ENCODE measurements around the gene YJEFN3. TPM values are rescaled to one million over a fixed set of nuclear protein-coding genes. Genes with fewer than 3 reads are reported as not detected.

YJEFN3 gene
- total RNA-seq, 1 donor from 2014 or later, result 2.1 TPM

DNA sequence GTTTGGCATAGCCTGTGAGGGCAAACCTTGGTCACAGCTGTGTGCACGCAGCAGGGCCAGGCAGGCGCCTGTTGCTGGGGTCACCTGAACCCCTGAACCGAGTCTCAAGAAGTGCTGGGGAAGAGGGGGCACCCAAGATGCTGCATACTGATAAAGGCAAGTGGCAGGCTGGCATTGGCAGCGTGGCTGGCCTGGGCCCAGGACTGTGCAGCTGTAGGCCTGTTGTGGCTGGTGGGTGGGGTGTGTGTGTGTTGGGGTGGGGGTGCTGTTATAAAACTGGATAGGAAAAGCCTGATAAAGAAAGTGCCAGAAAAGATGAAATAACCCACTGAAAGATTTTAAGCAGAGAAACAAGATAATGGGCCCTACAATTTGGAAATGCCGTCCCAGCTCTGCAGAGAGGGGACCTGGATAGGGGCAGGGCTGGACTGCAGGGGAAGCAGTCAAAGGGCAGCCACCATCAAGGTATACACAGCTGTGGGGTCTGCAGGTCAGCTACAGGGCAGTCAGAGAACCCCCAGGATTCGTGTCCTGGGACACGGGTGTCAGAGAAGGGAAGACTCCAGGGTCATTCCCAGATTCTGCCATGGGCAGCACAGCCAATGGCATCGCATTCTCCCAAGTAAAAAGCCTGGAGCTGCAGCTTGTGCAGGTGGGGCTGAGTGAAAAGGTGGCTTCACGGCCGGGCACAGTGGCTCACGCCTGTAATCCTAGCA is 42.5 kb downstream of the YJEFN3 start:
- TF ChIP-seq CTCF (IDR thresholded peaks at IDR 0.05; ENCODE audit: insufficient read depth, low read length, poor library complexity, severe bottlenecking), result no peak
- Histone ChIP-seq H3K4me3 (ENCODE audit: low read depth, low read length) (no peak overlapping the region), H3K36me3 (ENCODE audit: control insufficient read depth, insufficient read depth, low read length) (no peaks in the 10 kb centered on the region), H3K27me3 (ENCODE audit: control insufficient read depth, insufficient read depth, low read length) (no peaks in the 10 kb centered on the region)
- DNase-seq (ENCODE audit: low read depth), result no peak

DNA sequence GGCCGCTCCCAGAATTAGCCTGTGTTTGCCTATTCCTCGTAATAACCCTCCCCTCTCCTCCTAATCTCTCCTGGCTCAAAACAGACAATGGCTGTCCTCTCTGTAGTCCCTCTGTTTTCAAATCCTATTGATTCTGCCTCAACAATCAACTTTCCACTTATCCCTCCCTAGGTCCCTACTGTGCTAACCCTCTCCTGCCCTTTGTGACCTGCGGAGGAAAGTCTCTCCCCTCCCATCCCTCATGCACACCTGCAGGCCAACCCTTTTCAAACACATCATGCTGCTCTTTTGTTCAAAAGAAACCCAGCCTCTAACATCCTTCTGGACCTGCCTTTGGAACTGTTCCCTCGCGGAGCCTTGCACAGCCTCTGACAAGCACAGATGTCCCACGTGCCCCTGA is 46.7 kb downstream of the YJEFN3 start:
- Histone ChIP-seq H3K36me3 (ENCODE audit: control insufficient read depth, insufficient read depth, low read length) (no peaks in the 10 kb centered on the region), H3K4me3 (ENCODE audit: low read depth, low read length) (no peak overlapping the region), H3K27me3 (ENCODE audit: control insufficient read depth, insufficient read depth, low read length) (no peaks in the 10 kb centered on the region)
- TF ChIP-seq CTCF (IDR thresholded peaks at IDR 0.05; ENCODE audit: insufficient read depth, low read length, poor library complexity, severe bottlenecking), result no peak
- DNase-seq (ENCODE audit: low read depth), result no peak

- no peak overlapping the region for H3K4me3 ChIP-seq (ENCODE audit: low read depth, low read length)
- DNase-seq (ENCODE audit: low read depth), result no peak
- no peaks in the 10 kb centered on the region for H3K27me3 ChIP-seq (ENCODE audit: control insufficient read depth, insufficient read depth, low read length)
- TF ChIP-seq CTCF (IDR thresholded peaks at IDR 0.05; ENCODE audit: insufficient read depth, low read length, poor library complexity, severe bottlenecking), result no peak
- no peaks in the 10 kb centered on the region for H3K36me3 ChIP-seq (ENCODE audit: control insufficient read depth, insufficient read depth, low read length)
Observed at GRCh38 chr19:19578252-19578651, 49.5 kb downstream of the YJEFN3 start.

DNA sequence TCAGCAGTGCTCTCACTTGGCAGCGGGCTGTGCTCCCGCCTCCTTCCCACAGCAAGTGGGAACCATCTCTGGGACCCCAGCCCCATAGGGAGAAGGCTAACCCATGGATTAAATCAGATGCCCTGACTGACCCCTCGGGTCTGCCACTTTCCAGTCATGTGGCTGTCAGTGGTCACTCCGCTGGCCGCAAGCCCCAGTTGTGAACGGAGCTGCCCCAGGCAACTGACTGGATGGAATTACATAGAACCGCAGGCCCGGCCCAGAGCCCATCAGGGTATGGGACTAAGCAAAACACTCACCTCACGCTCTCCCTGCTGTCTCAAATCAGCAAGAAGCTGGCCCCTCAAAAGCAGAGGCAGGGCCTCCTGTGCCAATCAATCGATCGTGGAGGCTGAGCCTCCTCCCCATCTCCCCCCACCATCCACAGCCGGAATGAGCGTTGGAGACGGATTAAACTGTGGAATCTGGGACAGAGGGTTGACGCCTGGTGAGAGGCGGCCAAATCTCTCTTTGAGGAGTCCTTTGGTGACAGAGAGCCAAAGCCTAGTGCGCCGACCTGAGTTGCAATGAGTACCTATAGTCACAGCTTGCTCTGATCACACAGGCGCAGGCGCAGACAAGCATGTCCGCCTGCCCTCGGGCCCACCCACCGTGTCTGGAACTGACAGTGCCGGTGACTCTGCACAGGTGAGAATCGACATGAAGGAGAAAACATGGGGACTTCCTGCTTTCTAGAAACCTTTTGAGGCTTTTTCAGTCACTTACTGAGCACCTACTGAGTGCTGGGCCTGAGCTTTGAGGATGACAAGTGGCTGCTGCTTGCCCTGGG is 51.0 kb downstream of the YJEFN3 start:
- H3K4me3 ChIP-seq (ENCODE audit: low read depth, low read length), result no peak overlapping the region
- DNase-seq (ENCODE audit: low read depth), result no peak
- no peak for TF ChIP-seq CTCF (IDR thresholded peaks at IDR 0.05; ENCODE audit: insufficient read depth, low read length, poor library complexity, severe bottlenecking)
- H3K36me3 ChIP-seq (ENCODE audit: control insufficient read depth, insufficient read depth, low read length), result no peaks in the 10 kb centered on the region
- no peaks in the 10 kb centered on the region for H3K27me3 ChIP-seq (ENCODE audit: control insufficient read depth, insufficient read depth, low read length)

DNA sequence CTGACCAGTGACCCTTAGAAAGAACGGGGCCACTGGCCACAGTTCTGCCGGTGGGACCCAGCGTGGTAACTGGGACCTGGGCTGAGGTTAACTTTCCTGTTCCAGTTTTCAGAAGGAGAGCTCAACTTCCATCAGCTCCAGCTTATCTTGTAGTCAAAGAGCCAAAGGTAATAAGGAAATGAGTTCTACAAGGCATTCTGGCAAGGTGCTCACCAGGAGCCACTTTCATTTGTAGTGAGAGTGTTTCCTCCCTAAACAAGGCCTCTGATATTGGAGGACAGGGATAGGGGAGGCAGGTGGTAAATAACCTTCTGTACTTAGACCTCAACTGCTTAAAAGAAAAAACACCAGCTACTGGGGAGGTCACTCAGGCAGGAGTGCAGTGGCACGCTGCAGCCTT is 51.7 kb downstream of the YJEFN3 start:
- no peaks in the 10 kb centered on the region for H3K36me3 ChIP-seq (ENCODE audit: control insufficient read depth, insufficient read depth, low read length)
- no peak for DNase-seq (ENCODE audit: low read depth)
- TF ChIP-seq CTCF (IDR thresholded peaks at IDR 0.05; ENCODE audit: insufficient read depth, low read length, poor library complexity, severe bottlenecking), result no peak

More for the DNA sequence above, 51.7 kb downstream of the YJEFN3 start:
- no peaks in the 10 kb centered on the region for H3K27me3 ChIP-seq (ENCODE audit: control insufficient read depth, insufficient read depth, low read length)
- no peak overlapping the region for H3K4me3 ChIP-seq (ENCODE audit: low read depth, low read length)

All from kidney epithelial cell (primary cell).